HG03280 (cell line): ENCODE measurements around the gene ATP6V1B1.

ENCODE experiments used
- ATAC-seq: cut with Tn5 transposase; IDR thresholded peaks from one replicate; pipeline ENCODE4 v1.9.1; 2021; ENCODE audit warnings: mild to moderate bottlenecking, moderate library complexity; ENCODE audit not compliant: unreplicated experiment

Gene ATP6V1B1

DNA sequence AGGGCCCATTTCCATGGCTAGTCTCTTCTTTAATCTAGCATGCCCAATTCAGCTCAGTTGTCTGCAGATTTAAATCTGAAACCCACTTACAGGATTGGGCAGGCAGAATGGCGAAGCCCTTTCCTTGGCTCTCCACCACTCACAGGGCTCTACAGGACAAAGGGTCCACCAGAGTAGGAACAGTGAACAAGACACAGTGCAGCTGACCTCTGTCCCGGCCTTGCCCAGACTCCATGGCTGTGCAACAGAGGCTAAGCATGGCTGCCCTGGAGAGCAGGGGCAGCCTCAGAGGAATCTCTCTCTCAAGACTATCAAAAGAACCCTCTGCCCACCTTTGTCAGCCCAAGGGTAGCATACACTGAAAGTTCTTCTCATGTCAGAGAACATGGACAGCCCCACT is 9.7 kb upstream of the ATP6V1B1 start:
- no peak for ATAC-seq

DNA sequence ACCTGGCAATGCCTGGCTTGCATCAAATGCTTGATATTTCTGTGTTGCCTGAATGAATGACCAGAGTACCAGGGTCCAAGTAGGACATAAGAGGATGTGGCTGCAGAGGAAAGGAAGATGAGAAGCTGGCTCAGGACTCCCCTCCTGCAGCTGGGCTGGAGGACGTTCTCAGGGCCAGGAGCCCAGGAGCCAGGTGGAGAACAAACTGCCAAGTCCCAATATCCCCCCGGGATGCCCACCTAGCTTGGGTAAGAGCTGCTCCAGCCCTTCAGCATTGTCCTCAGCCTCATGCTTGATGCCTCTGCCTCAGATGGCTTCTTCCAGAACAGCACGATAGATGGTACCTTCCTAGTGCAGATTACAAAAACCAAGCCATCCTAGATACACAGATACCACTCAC is 8.6 kb upstream of the ATP6V1B1 start:
- ATAC-seq: no peak

DNA sequence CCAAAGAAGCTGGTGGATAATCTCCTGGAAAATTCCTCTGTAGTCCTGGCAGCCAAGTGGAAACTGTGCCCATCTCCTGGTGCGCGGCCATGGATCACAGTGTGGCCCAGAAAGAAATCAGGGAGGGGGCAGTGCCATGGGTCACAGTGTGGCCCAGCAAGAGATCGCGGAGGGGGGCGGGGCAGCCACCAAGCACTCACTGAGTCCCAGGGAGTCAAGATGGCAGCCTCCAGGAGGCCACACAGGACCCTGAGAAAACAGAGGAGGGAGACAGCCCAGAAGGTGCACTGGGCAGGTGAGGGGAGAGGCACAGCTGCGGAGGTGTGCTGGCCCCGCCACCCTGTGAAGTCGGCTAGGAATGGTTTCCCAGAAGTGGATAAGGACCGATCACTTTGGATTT is 8.1 kb upstream of the ATP6V1B1 start:
- ATAC-seq: no peak

DNA sequence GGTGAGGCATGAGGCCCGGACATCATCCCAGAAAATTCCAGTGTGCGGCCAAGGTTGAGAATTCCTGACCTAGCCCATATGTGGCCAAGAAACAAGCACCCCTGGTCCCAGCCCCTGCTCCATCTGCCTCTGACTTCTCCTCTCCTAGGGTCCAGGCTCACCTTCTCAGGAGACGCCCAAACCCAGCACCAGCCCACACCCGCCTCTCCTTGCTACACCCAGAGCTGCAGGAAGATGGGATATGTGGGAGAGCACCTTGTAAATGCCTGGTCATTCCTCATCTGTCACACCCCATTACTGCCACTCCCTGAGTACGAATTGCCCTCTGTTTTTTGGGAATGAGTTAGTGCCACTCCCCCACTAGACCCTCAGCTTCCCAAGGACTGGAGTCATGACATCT is 7.3 kb upstream of the ATP6V1B1 start:
- ATAC-seq: no peak

DNA sequence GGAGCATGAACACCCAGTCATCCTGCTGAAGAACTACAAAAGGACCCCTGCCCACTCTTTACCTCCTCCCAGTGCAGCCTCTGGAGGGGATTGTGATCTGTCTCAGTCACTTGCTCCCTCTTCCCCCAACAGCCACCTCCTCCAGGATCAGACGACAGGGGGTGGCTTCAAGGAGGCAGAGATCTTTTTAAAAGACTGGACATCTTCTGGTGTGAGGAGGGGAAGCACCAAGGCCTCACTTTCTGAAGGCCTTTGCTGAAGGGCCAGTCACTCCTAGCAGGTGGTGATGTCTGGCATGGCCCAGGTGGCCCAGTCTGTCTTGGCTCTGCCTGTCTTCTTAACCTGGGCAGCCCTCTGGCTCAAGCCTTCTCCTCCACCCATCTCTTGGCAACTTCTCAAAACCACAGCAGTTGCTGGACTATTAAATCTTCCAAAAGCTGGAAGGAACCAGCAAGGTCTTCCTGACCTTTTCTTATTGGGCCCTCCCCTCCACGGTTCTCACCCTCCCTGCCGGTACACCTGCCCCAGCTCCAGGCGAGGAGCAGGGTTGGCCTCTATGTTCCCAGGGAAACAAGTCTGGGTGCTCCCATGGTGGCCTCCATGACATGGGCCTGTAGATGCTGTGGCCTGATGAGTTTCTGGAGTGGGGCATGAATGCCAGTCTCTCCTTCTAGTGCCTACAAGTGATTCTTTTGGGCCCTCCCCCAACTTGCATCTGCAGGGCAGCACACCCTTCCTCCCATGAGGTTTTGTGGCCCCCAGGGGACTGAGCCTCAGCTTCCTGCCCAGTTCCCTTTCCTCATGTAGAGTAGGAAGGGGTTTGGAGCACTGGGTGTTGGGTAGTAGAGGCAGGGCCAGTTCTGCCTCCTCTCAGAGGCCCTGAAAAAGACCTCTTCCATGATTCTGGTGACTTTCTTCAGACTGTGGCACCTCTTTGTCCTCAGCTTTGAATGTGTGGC is 5.0 kb upstream of the ATP6V1B1 start:
- no peak for ATAC-seq

DNA sequence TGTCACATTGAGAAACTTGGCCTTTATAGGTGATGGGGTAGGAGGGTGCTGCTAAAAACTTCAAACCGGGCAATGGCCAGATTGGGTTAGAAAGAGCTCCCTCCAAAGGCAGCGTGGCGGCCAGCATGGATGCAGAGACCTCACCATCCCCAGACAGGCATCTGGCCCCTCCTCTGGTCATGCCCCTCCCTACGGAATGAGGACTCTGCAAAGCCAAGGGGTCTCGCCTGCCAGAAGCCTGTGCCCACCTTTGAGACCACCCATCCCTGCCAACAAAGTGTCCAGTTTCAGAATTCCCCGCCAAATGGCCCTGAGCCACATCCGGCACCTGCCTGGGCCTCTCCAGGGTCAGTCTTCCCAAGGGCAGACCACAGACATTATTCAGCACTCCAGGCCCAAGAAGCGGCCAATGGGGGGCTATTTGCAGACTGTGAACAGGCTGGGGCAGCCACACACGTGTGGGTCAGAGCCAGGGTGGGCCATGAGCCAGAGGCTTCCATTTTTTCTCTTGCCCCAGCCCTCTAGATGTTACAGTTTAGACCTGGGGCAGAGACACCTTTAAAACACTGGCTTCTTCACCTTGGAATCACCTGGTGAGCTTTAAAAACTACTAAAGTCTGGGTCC is 4.2 kb upstream of the ATP6V1B1 start:
- no peak for ATAC-seq

DNA sequence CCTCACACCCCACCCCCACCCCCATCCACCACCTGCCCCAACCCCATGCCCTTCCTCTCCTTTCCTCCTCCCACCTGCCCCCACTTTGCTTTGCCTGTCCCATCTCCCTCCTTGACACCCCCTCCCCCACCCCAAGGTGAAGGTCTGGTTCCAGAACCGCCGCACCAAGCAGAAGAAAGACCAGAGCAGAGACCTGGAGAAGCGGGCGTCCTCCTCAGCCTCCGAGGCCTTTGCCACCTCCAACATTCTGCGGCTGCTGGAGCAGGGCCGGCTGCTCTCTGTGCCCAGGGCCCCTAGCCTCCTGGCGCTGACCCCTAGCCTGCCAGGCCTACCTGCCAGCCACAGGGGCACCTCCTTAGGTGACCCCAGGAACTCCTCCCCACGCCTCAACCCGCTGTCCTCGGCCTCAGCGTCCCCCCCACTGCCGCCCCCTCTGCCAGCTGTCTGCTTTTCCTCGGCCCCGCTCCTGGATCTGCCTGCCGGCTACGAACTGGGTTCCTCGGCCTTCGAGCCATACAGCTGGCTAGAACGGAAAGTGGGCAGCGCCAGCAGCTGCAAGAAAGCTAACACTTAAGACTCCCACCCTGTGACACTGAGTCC is 3.0 kb upstream of the ATP6V1B1 start:
- ATAC-seq: no peak

DNA sequence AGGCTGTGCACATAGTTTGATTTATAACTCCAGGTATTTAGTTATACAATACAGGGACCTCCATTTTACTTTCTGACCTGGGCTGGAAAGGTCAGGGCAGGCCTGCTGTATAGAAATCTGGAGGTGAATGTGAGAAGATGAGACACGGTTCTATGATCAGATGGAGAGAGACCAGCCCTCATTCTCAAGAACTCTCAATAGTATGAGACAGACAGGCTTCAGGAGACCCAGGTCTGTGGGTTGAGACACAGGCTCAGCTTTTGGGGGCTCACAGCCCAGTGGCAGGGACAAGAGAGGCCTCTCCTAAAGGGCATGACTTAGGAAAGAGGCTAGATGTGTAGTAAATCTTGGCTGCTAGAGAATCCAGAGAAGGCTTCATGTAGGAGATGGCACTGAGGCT is 719 bp upstream of the ATP6V1B1 start:
- ATAC-seq: no peak

DNA sequence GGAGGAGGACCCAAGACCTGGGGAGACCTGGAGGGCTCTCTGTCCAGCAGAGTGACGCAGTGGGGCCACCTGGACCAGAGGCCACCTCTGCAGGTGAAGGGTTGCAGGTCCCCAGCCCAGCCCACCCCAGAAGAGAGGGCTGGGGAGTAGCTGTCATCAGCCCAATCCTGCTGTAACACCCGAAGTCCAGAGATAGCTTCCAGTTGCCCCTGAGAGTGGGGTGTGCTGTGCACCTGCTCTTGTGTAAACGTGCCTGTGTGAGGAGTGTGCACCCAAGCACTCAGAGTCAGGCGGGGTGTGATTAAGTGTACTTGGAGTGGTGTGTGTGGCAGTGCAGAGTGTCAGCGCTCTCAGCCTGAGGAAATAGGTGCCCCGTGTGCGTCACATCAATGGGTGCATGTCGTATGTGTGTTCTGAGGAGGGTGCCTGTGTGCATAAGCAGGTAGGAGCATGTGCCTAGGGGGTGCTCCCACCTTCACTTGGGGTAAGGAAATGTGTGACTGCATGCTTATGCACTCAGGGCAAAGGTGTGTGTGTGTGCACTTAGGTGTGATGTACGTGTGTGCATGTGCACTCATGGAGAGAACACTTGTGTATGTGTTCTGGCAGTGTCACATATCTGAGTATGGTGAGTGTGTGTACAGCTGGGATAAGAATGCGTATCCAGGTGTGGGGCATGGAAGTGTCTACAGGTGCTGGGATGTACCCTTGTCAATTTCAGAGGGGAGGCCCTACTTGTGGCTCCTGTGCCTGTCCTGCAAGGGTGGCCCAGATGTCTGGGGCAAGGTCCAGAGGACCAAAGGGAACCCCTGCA is 672 bp downstream of the ATP6V1B1 start:
- ATAC-seq: no peak

DNA sequence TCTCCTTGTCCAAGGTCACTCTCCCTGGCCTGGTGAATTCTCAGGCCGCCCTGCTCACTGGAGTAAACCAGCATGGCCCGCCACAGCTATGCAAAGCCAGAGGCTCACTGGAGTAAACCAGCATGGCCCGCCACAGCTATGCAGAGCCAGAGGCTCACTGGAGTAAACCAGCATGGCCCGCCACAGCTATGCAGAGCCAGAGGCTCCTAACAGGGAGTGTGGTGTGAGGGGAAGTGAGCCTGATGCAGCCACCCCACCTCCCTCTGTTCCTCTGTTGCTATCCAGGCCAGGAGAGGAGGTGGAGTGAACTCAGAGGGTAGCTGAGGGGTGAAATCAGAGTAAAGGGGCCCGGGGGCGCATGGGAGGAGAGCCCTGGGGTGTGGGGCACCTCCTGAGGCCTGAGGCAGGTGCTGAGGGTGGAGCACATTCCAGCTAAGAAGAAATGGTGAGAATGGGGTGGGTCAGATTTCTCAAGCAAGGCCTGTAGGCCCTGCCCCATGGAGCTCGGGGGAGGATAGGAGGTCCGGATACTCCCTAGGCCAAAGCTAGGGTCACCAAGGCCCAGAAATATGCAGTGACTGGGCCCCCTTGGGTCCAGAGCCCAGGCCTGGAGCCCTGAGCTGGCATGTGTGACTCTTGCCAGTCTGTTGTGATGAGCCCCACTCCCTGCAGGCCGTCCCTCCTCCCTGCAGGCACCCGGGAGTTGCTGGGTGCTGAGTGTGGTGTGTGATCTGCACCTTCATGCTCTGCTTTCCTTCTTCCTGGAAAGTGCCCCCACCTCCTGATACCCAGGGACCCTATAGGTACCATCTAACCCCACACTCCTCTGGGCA is 1.5 kb downstream of the ATP6V1B1 start:
- ATAC-seq: no peak

DNA sequence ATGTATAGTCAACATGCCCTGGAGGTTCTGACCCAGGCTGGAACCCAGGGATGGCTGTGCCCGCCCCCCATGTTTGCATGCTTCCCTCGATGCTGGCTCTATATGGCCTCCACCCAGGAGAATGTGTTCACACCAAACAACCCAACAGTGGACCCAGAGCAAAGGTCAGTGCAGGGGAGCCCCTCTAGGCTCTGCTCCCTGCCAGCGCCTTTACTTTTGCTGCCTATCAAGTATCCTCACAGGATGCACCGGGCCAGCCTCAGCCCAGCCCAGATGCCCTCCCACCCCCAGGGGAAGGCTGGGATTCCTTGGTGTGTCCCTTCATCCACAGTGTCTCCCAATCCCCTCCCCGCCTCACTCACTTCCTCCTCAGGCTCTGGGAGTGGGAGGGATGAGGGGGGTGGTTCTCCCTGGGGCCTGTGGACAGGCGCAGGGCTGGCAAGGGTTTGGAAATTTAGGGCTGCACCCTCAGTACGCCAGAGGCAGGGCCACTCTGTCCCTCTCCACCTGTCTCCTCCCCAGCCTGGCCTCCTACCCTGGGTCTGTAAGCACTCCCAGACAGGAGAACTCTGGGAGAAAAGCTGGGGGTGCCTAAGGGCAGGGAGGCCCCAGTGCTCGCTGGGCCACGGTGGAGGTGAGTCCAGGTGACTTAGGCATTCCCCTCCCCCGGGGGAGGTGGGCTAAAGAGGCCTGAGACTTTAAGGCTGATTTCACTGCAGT is 2.3 kb downstream of the ATP6V1B1 start:
- no peak for ATAC-seq

DNA sequence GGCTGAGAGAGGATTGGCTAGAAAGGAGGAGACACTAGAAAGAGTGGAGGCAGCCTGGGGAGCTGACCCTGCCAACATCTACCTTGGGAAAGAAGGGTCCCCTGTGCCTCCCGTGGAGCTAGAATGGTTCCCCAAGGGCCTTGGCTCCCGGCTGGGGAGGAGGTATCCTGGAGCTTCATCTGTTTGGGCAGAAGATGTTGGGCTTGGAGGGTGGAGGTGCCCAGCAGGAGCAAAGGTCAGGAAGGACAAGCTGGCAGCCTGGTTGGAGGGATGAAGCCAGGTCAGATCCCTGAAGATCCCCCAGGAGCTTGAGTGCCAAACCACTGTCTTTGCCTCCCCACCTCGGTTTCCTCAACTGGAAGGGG is 2.9 kb downstream of the ATP6V1B1 start:
- no peak for ATAC-seq

DNA sequence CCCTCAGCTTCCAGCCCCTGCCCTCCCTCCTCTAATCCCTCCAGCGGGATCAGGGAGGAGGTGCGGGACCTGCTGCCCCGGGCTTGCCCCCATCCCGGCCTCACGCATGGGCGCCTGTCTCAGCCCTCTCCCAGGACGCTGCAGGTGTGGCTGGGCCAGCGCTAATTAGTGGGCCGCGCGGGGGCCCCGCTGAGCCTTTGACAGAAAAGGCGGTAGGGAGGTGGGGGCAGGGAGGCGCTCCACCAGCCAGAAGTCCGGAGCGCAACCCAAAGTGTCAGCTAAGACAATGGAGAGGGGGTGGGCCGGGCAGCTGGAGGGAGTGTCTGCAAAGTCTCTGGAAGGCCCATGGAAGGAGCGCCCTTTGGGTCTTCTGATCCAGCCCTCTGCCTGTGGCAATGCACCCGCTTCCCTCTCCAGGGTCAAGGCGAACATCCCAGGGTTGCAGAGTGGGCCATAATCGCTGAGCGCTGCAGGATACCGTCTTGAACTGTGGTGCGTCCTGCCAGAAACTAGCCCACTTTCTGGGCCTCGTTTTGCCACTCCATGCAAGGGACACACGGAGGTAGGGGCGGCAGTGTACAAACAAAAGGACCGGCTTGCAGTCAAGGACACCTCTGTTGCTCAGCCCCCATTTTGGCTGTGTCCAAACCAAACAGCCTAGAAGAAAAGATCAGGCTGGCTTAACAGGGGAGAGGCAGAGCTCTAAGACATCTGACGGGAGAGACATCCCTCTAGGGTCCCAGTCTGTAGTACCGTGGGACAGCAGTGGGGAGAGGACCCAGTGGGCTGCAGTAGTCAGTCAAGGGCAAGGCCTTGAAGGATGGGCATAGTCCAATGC is 3.5 kb downstream of the ATP6V1B1 start:
- ATAC-seq: no peak

DNA sequence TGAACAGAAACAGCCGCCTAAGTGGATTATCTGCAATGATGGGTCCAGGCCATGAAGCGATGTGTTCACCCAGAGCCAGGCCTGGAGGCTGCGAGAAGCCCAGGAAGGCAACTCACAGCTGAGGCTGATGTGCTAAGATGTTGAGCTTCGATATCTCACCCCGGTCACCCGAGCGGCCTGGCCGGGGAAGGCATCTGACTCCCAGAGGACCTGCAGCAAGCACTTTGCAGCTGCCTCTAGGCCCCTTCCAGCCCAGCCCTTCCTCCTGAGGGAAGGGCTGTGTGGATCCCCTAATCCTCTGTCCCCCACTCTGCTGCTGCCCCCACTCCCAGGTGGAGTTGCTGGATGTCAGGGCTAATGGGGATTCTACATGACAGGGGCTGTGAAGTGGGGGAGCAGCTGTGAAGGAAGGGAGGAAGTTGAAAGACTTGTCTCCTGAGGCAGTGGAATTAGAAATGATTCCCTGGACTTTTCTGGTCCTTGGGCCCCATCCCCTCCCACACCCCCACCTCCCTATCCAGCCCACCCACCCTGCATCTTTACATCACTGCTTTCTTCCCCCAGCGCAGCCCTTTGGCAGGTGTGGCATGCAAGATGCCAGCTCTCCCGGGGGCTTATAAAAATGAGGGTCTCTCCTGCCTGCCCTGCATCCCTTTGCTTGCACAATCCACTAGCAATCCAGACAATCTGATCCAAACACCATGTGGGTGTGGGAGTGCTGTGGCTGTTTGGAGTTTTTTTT is 4.3 kb downstream of the ATP6V1B1 start:
- ATAC-seq: no peak

DNA sequence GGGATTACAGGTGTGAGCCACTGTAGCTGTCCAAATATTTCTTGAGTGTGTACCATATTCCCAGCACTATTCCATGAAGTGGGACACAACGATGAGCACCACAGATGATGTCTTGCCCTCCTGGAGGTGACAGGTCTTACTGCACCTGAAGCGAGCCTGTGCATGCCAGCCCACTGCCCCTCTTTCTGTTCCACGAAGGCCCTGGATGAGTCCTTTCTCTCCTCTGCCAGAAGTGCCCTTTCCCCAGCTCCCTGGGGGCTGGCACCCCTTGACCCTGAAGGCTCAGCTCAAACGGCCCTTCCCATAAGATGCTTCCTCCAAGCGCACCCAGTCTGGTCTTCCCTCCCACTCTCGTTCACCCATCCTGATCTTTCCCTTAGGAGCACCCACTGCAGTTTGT is 5.5 kb downstream of the ATP6V1B1 start:
- ATAC-seq: no peak

DNA sequence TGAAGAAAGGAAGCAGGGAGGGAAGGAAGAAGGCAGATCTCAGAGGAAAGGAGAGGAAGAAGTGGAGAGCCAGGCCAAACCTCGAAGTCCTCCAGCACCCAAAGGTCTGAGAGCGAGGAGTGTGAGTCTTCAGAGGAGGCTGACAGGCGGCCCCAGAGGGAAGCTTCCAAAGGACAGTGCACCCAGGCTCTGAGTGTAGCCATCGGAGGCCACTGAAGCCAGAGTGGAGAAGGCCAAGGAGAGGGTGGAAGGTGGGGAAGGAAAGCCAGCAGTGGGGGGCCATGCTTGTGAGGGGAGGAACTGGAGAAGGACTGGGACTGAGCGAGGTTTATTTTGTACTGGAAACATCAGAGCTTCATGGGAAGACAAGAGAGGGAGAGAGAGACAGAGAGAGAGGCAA is 6.0 kb downstream of the ATP6V1B1 start:
- no peak for ATAC-seq

DNA sequence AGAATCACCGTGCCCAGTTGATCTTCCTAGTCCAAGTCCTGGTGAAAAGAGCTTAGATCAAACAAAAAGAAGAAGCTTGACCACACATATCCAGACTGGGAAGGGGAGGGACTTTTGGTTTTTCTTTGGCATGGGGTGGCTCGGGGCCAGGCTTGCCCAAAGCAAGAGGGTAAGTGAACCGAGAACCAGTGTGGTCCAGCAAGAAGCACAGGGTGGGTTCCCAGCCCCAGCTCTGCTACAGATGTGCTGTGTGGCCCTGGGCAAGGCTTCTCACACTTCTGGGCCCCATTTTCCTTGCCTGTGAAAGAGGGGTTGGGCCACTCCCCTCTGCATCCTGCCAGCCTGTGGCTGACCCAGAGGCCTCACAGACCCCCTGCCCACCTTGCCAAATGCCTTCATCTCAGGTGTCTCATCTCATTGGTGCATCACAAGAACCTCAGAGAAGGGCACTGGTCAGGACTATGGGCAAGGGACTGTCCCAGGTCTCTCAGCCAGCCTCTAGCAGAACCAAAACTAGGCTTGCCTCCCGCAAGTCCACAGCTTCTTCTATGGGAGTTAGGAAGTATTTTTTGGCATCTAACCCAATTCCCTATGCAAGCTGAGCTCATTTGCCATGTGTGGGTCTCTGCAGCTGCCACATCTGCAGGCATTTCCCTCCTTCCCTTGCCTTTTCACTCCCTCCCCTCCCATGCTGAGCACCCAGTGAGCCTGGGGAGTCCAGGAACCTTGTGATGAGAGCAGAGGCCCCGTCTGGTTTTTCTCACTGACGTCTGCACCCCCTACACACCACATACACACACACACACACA is 6.9 kb downstream of the ATP6V1B1 start:
- no peak for ATAC-seq
